GM18868 (cell line): Measurements from ENCODE around the gene RNU7-1.
"Not testable (repeated sequence)": the region's sequence is repeated elsewhere in the genome, so short reads cannot be mapped to it uniquely, and the experiment has no call there.

Experiments used
- ATAC-seq: cut with Tn5 transposase; IDR thresholded peaks from one replicate; pipeline ENCODE4 v1.9.1; 2021; ENCODE audit warnings: mild to moderate bottlenecking, moderate library complexity; ENCODE audit not compliant: unreplicated experiment

Gene RNU7-1

GRCh38 chr12:6943722-6944380, at the start of gene RNU7-1, which contains the start of gene C12orf57:
RNU7-1 (plus strand) TSS chr12:6943816.
C12orf57 (plus strand) TSS chr12:6944022; CDS start chr12:6944122, 100 bp downstream.
- ATAC-seq, result peak; percentile 32

GRCh38 chr12:6894321-6894720, 49.3 kb upstream of the RNU7-1 start:
- no peak for ATAC-seq

GRCh38 chr12:6896846-6897435, 46.7 kb upstream of the RNU7-1 start:
- ATAC-seq, result no peak

- ATAC-seq, result no peak
Measured at GRCh38 chr12:6899427-6899826, 44.2 kb upstream of the RNU7-1 start.

- no peak for ATAC-seq
Measured at GRCh38 chr12:6899837-6900519, 43.6 kb upstream of the RNU7-1 start.

- ATAC-seq, result no peak
Measured at GRCh38 chr12:6902448-6902847, 41.2 kb upstream of the RNU7-1 start.

GRCh38 chr12:6903722-6904121, 39.9 kb upstream of the RNU7-1 start:
- no peak for ATAC-seq

- ATAC-seq, result peak; percentile 96
Measured at GRCh38 chr12:6904280-6905276, 39.0 kb upstream of the RNU7-1 start, which contains the start of gene LRRC23. LRRC23 (plus strand) TSS chr12:6904822; CDS start chr12:6905634, 812 bp downstream.

- no peak for ATAC-seq
Measured at GRCh38 chr12:6905414-6906040, 38.1 kb upstream of the RNU7-1 start.

GRCh38 chr12:6908141-6908540, 35.5 kb upstream of the RNU7-1 start:
- ATAC-seq, result not testable (repeated sequence)

GRCh38 chr12:6909421-6910145, 34.0 kb upstream of the RNU7-1 start:
- ATAC-seq, result no peak

- no peak for ATAC-seq
Measured at GRCh38 chr12:6912164-6912935, 31.3 kb upstream of the RNU7-1 start.

GRCh38 chr12:6914246-6914946, 29.2 kb upstream of the RNU7-1 start, which contains the start of gene ENO2:
ENO2 (plus strand) TSS chr12:6914580; CDS start chr12:6915833, 1,253 bp downstream.
- peak; percentile 81 for ATAC-seq

GRCh38 chr12:6914947-6915788, 28.4 kb upstream of the RNU7-1 start:
- no peak for ATAC-seq

- ATAC-seq, result no peak
Measured at GRCh38 chr12:6915789-6916285, 27.8 kb upstream of the RNU7-1 start.

- no peak for ATAC-seq
Measured at GRCh38 chr12:6916426-6917200, 27.0 kb upstream of the RNU7-1 start.
